Central memory CD8-positive, alpha-beta T cell (primary cell): ENCODE data around the gene CDC7.

ENCODE experiments used
- ATAC-seq: fragments of 150-1000 bp; cut with Tn5 transposase; replicated peaks from 2 replicates; pipeline ENCODE4 v1.10.0; 2022; ENCODE audit warnings: mild to moderate bottlenecking, moderate FRiP score, moderate number of reproducible peaks; ENCODE audit not compliant: poor library complexity, severe bottlenecking; ENCODE audit errors: extremely low read depth
- DNase-seq, 2 donors: peaks; one replicate each; pipeline ENCODE4 v3.0.0; 2021; ENCODE audit warnings: low spot score in 2 of 2
- H3K27ac Mint-ChIP-seq: one replicate; pipeline ENCODE4 v1.8.0; 2022; ENCODE audit warnings: low read depth, mild to moderate bottlenecking, moderate library complexity, mixed read lengths
- H3K27me3 Mint-ChIP-seq: one replicate; pipeline ENCODE4 v1.8.0; 2022; ENCODE audit warnings: mixed read lengths
- H3K36me3 Mint-ChIP-seq: one replicate; pipeline ENCODE4 v1.8.0; 2022; ENCODE audit warnings: mild to moderate bottlenecking, moderate library complexity, mixed read lengths; ENCODE audit not compliant: insufficient read depth
- H3K4me1 Mint-ChIP-seq: one replicate; pipeline ENCODE4 v1.8.0; 2022; ENCODE audit warnings: mixed read lengths
- H3K4me3 Mint-ChIP-seq: one replicate; pipeline ENCODE4 v1.8.0; 2022; ENCODE audit warnings: mild to moderate bottlenecking, moderate library complexity, mixed read lengths
- H3K9me3 Mint-ChIP-seq: one replicate; pipeline ENCODE4 v1.8.0; 2022; ENCODE audit warnings: mixed read lengths

The CDC7 gene

GRCh38 chr1:91541918-91542533 is 41.4 kb downstream of the CDC7 start:
- H3K27ac Mint-ChIP-seq: peak overlapping the region; percentile 61
- peaks cover 77% of the 10 kb centered on the region for H3K4me1 Mint-ChIP-seq
- H3K27me3 Mint-ChIP-seq: no peaks in the 10 kb centered on the region
- no peak for DNase-seq
- peaks cover 6% of the 10 kb centered on the region for H3K36me3 Mint-ChIP-seq
- H3K9me3 Mint-ChIP-seq: peaks cover 20% of the 10 kb centered on the region
- ATAC-seq: no peak
- peak overlapping the region; percentile 56 for H3K4me3 Mint-ChIP-seq

- H3K27ac Mint-ChIP-seq: peak overlapping the region; percentile 75
- no peak for ATAC-seq
- H3K36me3 Mint-ChIP-seq: peaks cover 21% of the 10 kb centered on the region
Measured at GRCh38 chr1:91545506-91546300, 45.1 kb downstream of the CDC7 start.

GRCh38 chr1:91546301-91546581 is 45.6 kb downstream of the CDC7 start:
- Mint-ChIP-seq H3K36me3 (peaks cover 22% of the 10 kb centered on the region), H3K4me1 (peaks cover 80% of the 10 kb centered on the region), H3K9me3 (peaks cover 15% of the 10 kb centered on the region), H3K4me3 (no peak overlapping the region), H3K27me3 (no peaks in the 10 kb centered on the region), H3K27ac (no peak overlapping the region)
- ATAC-seq: no peak
- DNase-seq: no peak

More at GRCh38 chr1:91545506-91546300, 45.1 kb downstream of the CDC7 start:
- DNase-seq: no peak
- Mint-ChIP-seq H3K4me1 (peaks cover 80% of the 10 kb centered on the region), H3K27me3 (no peaks in the 10 kb centered on the region), H3K4me3 (no peak overlapping the region), H3K9me3 (peaks cover 17% of the 10 kb centered on the region)

GRCh38 chr1:91546876-91547275 is 46.2 kb downstream of the CDC7 start:
- no peak for DNase-seq
- Mint-ChIP-seq H3K9me3 (peaks cover 9% of the 10 kb centered on the region), H3K4me1 (peaks cover 80% of the 10 kb centered on the region), H3K27me3 (no peaks in the 10 kb centered on the region), H3K36me3 (peaks cover 22% of the 10 kb centered on the region), H3K27ac (peak overlapping the region; percentile 94), H3K4me3 (no peak overlapping the region)
- no peak for ATAC-seq

- DNase-seq: no peak
- Mint-ChIP-seq H3K27ac (peak overlapping the region; percentile 94), H3K9me3 (peaks cover 5% of the 10 kb centered on the region), H3K36me3 (peaks cover 18% of the 10 kb centered on the region), H3K27me3 (no peaks in the 10 kb centered on the region), H3K4me3 (peak overlapping the region; percentile 67), H3K4me1 (peaks cover 78% of the 10 kb centered on the region)
- ATAC-seq: peak; percentile 53
Measured at GRCh38 chr1:91548376-91549040, 47.9 kb downstream of the CDC7 start.

GRCh38 chr1:91549041-91549735 is 48.5 kb downstream of the CDC7 start:
- peaks cover 18% of the 10 kb centered on the region for H3K36me3 Mint-ChIP-seq
- no peaks in the 10 kb centered on the region for H3K27me3 Mint-ChIP-seq
- peaks cover 5% of the 10 kb centered on the region for H3K9me3 Mint-ChIP-seq
- peaks cover 82% of the 10 kb centered on the region for H3K4me1 Mint-ChIP-seq
- H3K27ac Mint-ChIP-seq: peak overlapping the region; percentile 94
- DNase-seq (peak in 1 of 2 donors; percentile 35), ATAC-seq (peak; percentile 82)
- peak overlapping the region; percentile 67 for H3K4me3 Mint-ChIP-seq

GRCh38 chr1:91550961-91551360 is 50.3 kb downstream of the CDC7 start:
- Mint-ChIP-seq H3K27ac (peak overlapping the region; percentile 94), H3K4me1 (peaks cover 85% of the 10 kb centered on the region), H3K4me3 (peak overlapping the region; percentile 56), H3K27me3 (no peaks in the 10 kb centered on the region), H3K36me3 (peaks cover 17% of the 10 kb centered on the region), H3K9me3 (peaks cover 5% of the 10 kb centered on the region)
- ATAC-seq (no peak), DNase-seq (no peak)

GRCh38 chr1:91552091-91552490 is 51.4 kb downstream of the CDC7 start:
- Mint-ChIP-seq H3K9me3 (peaks cover 5% of the 10 kb centered on the region), H3K4me1 (peaks cover 94% of the 10 kb centered on the region), H3K27ac (peak overlapping the region; percentile 94), H3K4me3 (no peak overlapping the region), H3K36me3 (peaks cover 25% of the 10 kb centered on the region), H3K27me3 (no peaks in the 10 kb centered on the region)
- no peak for DNase-seq
- no peak for ATAC-seq

- no peak overlapping the region for H3K4me3 Mint-ChIP-seq
- peak overlapping the region; percentile 67 for H3K27ac Mint-ChIP-seq
Measured at GRCh38 chr1:91552596-91552995, 51.9 kb downstream of the CDC7 start.

GRCh38 chr1:91553177-91553591 is 52.5 kb downstream of the CDC7 start:
- H3K27ac Mint-ChIP-seq: peak overlapping the region; percentile 67
- DNase-seq: no peak
- no peaks in the 10 kb centered on the region for H3K27me3 Mint-ChIP-seq
- H3K36me3 Mint-ChIP-seq: peaks cover 21% of the 10 kb centered on the region
- peaks cover 5% of the 10 kb centered on the region for H3K9me3 Mint-ChIP-seq
- H3K4me3 Mint-ChIP-seq: no peak overlapping the region
- H3K4me1 Mint-ChIP-seq: peaks cover 94% of the 10 kb centered on the region
- ATAC-seq: no peak

More at GRCh38 chr1:91552596-91552995, 51.9 kb downstream of the CDC7 start:
- H3K27me3 Mint-ChIP-seq: no peaks in the 10 kb centered on the region
- H3K4me1 Mint-ChIP-seq: peaks cover 94% of the 10 kb centered on the region
- H3K36me3 Mint-ChIP-seq: peaks cover 23% of the 10 kb centered on the region
- peaks cover 5% of the 10 kb centered on the region for H3K9me3 Mint-ChIP-seq
- DNase-seq (no peak), ATAC-seq (no peak)

GRCh38 chr1:91555074-91555730 is 54.6 kb downstream of the CDC7 start:
- Mint-ChIP-seq H3K27me3 (no peaks in the 10 kb centered on the region), H3K9me3 (peaks cover 5% of the 10 kb centered on the region), H3K27ac (peak overlapping the region; percentile 97), H3K36me3 (peaks cover 11% of the 10 kb centered on the region), H3K4me3 (peak overlapping the region; percentile 67), H3K4me1 (peaks cover 94% of the 10 kb centered on the region)
- ATAC-seq (no peak), DNase-seq (no peak)
